Measurements from ENCODE around the gene TFDP1.
"Not testable (repeated sequence)": the region's sequence is repeated elsewhere in the genome, so short reads cannot be mapped to it uniquely, and the experiment has no call there.

Gene TFDP1

DNA sequence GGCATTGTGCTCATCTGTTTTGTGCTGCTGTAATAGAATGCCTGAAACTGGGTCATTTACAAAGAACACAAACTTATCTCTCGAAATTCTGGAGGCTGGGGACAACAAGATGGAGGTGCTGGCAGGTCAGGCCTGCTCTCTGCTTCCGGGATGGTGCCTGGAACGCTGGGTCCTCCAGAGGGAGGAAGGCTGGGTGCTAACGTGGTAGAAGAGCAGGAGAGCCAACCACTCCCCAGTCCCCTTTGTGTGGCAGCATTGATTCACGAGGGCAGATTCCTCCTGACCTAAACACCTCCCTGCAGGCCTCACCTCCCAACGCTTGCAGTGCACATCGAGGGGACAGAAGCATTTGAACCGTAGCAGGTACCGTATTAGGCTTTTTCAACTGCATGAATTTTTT is 34.1 kb upstream of the TFDP1 start:
- no peak for DNase-seq (ENCODE audit: low spot score)

DNA sequence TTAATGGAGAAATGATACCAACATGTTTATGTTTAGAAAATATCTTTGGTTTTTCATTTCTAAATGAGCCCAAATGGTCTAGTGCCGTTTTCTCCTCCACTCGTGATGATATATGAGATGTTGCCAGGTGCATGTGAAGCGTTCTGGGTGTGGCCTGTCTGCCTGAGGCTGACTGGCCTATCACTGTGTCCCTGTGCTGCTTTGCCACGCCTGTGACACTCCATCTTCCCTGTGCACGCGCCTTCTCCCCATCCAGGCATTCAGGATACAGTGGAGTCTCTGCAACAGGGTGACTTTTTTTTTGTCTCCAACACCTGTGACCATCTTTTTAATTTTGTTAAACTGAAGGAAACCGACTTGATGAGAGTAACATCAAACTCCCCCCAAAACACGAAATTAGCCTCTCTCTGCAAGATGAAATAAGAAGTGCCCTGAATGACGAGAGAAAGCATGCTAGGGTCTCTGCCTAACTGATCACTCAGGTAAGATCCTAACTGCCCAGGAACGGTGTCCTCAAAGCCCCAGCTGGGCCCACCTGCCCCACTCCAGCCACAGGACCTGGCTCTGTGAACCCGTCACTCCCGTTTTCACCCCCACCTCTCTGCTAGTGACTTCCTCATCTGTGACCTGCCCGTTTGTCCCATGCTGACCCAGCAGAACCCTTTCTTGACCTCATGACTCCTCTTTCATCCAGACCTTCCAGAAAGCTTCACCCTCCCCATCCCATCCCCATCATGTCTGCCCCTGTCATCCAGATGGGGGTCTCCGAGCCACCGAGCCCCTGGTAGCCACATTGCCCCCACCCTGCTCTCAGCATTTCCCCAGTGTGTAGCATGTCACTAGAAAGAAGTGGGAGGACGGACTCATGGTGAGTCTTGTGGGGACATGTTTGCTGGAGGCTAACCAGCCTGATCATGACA is 33.2 kb upstream of the TFDP1 start:
- DNase-seq (ENCODE audit: low spot score) = no peak

DNA sequence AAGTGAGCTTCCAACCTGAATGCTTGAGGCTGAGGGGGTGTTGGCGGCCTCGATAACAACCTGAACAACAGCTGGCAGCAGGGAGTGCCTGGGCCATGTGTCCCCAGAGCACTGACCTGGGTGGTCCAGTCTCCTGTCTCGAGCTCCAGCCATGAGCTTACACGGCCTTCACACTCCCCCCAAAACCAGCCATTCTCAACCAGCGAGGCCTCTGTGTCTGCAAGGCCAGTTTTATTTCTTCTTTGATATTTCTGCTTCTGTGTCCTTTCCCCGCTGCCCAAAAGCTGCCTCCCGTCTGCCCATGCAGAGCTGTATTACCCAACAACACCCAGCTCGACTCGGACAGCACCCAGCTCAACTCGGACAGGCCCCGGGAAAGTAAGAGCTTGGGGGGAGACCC is 32.5 kb upstream of the TFDP1 start:
- DNase-seq (ENCODE audit: low spot score) = no peak

DNA sequence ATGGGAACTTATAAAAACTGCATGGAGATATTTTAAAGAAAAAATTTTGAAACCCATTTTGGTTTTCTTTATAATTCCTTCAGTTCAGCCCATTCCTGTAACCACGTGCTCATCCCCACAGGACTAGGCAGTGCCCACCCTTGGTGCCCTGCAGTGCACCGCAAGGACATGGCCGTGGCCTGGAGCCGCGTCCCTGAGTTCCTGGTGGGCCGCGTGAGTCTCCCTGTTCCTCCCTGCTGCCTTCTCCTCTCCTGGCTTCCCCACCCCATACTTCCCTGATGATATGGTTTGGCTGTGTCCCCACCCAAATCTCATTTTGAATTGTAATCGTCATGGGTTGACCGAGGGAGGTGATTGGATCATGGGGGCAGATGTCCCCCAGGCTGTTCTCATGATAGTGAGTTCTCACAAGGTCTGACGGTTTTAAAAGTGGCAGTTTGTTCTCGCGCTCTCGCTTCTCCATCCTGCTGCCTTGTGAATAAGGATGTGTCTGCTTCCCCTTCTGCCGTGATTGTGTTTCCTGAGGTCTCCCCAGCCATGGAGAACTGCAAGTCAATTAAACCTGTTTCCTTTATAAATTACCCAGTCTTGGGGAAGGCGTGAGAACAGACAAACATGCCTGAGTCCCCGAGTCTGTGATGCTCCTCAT is 31.6 kb upstream of the TFDP1 start:
- DNase-seq (ENCODE audit: low spot score) = no peak

DNA sequence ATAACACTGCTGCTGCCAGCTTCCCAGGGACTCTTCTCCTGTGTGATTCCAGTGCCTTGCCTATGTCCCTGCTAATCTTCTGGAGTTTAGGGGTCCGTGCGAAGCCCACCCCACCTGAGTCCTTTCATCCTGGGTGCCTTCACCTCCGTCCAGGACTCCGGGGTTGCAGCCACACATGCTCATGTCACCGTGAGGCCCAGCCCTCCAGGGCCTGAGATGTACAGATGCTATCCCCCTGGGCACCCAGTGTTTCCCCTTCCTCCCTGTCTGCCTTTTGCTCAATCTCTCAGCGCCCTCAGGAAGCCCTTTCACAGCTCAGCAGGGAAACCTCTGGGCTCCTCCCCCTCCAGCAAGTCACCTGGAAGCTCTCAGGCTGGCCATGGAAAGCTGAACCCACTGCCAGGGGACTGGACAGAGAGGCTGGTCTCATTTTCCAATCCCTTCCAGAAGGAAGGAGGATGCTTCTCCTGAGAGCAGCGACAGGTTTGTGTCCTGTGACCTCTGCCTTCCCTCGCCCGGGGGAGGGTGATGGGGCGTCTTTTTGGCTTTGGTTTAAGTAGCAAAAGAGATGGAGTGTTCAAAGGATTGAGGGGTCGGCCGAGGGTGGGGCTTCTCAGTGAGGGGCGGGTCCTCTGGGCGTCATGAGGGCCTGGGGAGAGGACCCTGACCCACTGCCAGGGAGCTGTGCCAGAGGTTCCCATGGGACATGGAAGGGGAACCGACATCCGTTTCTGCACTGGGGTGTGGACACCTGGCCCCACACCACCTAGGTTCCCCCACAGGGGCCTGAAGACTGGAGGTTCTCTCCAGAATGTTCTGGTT is 30.8 kb upstream of the TFDP1 start:
- DNase-seq (ENCODE audit: low spot score) = peak; percentile 6

DNA sequence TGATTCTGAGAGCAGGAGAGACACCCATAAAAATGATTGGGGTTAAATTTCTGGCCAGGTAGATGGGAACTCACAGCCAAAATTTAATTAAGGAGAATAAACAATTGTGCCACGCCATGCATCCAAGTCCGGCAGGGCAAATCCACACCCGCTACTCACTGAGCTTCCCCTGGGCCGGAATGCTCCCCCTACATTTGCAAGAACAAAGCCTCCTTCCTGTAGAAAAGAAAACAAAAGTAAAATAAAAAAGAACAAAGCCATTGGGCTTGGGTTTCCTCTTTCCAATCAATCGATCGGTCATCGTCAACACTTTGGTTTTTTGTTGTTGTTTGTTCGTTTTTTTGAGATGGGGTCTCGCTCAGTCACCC is 30.2 kb upstream of the TFDP1 start:
- no peak for DNase-seq (ENCODE audit: low spot score)

DNA sequence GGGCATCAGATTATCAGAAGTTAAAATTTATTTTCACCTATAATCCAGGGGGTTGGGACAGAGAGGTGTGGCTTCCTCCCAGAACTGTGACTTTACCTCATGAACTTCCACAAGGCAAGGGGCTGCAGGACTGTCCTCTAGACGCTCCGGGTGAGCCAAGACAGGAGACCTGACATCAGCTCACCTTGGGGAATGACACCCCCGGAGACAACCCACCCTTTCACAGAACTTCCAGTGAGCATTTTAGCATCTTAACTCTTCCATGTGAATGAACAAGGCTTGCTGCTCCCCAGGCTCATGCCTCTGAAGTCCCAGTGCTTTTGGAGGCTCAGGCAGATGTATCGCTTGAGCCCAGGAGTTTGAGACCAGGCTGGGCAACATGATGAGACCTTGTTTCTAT is 29.4 kb upstream of the TFDP1 start:
- DNase-seq (ENCODE audit: low spot score) = no peak

DNA sequence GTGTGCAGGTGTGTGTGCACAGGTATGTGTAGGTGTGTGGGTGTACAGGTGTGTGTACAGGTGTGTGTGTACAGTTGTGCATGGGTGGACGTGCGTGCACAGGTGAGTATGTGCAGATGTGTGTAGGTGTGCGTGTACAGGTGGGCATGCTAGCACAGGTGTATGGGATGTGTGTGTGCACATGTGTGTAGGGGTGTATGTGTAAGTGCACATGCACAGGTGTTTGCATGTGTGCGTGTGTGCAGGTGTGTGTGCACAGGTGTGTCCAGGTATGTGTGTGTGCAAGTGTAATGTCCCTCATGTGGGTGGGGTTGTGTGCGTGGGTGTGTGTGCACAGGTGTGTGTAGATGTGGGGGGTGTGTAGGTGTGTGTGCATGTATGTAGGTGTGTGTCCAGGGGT is 27.5 kb upstream of the TFDP1 start:
- no peak for DNase-seq (ENCODE audit: low spot score)

DNA sequence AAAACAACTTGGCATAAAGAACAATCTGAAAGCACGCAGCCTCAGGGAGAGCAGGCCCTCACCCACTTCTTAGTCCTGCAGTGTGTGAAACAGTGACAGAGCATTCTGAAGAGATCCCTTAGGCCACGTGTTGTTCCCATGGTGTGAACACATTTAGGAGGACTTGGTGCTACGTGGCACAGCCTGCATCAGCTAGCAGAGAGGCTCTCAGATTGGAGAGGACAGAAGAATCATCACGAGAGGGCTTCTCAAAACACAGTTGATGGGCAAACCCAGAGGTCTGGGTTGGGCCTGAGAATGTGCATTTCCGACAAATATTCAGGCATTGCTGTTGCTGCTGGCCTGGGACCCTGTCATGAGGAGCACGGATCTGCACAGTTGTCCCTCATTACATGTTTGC is 26.1 kb upstream of the TFDP1 start:
- DNase-seq (ENCODE audit: low spot score) = no peak

DNA sequence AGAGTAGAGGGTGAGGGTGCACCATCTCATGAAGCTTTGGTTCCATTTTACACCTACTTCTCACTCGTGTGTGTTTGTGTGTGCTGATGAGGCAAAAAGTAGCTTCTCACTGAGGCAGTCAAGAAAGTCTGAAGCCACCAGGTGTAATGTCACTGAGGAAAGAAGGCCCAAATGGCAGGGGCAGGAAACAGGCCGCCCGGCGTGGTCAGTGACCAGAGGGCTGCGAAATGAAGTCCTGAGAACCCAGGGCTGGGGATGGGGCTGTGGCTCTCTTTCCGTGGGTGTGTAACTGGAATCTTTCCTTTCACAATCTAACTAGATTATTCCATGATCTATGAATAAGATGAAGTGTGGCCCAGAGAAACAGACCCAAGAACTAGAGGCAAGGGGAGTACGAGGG is 25.5 kb upstream of the TFDP1 start:
- no peak for DNase-seq (ENCODE audit: low spot score)

DNA sequence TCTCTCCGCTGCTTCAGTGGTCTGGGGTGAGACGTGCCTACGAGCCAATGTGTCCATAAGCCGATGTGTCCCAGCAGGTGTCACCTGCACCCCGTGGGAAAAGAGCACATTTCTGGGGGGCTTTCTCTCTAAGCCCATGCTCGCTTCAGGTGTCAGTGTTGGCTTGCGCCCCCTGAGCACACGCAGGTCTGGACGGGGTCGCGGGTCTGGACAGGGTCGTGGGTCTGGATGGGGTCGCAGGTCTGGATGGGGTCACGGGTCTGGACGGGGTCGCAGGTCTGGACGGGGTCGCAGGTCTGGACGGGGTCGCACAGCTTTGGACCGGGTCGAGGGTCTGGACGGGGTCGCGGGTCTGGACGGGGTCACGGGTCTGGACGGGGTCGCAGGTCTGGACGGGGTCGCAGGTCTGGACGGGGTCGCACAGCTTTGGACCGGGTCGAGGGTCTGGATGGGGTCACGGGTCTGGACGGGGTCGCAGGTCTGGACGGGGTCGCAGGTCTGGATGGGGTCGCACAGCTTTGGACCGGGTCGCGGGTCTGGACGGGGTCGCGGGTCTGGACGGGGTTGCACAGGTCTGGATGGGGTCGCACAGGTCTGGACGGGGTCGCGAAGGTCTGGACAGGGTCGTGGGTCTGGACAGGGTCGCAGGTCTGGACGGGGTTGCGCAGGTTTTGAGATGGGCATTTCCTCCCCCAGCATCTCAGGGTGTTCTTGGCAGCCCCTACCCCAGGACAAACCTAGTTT is 24.5 kb upstream of the TFDP1 start:
- no peak for DNase-seq (ENCODE audit: low spot score)

DNA sequence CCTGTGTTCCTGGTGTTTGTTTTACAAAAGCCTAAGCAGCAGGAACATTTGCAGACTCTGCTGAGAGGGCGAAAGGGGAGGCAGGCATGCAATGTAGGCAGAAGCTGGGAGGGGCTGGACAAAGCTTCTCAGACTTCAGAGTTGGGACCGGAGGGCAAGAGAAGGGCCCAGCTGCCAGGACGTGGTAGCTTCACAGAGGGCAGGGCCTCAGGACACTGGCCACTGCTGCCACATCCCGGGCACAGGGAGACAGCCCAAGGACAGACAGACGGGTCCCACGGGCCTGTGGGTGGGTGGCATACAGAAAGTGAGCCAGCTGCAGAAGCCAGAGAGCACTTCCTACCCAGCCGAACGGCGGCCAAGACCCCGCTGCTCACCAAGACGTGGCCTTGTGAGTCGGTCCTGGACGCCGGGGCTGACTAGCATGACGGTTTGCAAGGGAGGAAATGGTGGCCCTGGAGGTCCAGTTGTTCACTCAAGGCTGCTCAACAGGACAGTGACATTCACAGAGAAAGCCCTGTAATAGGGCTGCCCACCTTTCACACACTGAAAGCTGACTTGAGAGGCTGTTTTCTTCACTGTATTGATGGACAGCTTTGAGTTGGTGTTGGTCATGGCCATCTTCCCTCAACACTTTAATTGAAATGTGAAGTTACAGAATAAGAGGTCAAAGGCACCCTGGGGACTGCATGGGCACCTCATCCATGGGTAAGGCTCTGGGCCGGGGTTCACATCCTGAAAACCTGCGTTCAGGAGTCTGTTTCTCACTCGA is 23.7 kb upstream of the TFDP1 start:
- no peak for DNase-seq (ENCODE audit: low spot score)

DNA sequence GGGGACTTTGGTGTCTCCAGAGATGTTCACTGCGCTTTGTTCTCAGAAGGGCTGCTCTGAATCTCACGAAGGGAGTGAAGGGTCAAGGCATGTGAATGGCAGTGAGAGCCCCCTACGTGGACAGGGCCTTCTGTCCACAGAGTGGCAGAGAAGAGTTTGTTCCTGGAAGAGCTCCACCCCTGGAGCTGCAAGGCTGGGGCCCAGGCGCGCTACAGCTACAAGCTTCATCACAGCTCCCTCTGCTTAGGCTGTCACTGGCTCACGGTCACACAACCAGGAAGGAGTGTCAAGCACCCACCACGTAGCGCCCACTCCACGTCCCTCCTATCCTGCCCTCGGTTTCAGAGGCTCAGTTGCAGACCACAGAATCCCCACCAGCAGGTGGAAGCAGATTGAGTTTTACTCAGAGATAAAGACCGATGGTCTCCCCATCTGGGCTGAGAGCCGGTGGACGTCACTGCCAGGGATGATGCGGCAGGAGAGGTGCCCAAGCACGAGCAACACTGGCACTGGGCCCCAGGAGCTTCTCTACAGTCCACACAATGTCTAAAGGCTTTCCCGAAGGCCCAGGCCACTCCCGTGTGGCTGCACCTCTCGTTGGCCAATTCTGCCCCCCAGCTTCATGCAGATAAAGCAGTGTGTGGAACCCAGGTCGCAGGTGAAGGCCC is 23.0 kb upstream of the TFDP1 start:
- DNase-seq (ENCODE audit: low spot score) = no peak

DNA sequence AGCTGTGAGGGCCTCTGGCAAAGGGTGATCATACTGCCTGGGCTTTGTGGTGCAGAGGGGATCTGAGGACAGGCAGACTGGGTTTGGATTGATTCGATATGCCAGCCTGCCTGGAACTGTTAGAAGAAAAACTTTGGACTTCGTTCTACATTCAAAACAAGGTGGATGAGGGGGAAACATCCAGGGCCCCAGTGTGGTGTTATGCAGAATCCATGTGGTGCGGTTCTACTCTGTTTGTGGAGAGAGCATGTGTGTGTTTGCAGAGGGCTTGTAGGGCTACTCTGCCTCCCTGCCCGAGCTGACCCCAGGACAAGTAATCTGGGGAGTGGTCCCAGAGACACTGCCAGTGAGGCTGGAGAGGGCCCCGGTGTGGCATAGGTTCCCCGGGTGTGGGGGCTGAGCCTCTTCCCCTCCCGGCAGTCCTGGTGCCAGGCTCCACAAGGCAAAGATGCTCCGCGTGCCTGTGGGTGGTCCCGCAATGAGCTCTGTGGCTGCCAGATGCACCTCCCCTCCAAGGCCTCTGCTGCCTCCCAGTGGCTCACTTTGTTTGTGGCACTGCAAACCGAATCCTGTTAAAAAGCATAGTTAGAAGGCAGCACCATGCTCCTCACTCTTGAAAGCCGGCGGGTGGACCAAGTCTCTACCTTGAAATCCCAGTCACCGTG is 22.3 kb upstream of the TFDP1 start:
- peak; percentile 91 for DNase-seq (ENCODE audit: low spot score)

DNA sequence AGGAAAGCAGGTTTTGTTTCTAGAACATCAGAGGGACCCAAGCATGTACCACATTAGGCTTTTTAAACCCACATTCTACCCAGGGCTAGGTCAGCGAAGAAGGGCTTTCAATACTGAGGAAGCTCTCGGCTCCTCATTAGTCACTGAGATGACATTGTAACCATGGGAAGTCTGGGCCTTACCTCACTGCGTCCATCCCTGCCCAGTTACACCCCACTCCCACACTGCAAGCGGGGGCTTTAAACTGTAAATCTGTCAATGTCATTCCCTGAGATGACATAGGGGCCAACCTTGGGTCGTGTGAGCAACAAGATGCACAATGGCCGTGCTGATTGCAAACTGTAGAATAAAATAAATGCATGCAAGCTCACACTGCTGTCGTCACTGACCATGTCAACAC is 21.7 kb upstream of the TFDP1 start:
- DNase-seq (ENCODE audit: low spot score) = no peak

DNA sequence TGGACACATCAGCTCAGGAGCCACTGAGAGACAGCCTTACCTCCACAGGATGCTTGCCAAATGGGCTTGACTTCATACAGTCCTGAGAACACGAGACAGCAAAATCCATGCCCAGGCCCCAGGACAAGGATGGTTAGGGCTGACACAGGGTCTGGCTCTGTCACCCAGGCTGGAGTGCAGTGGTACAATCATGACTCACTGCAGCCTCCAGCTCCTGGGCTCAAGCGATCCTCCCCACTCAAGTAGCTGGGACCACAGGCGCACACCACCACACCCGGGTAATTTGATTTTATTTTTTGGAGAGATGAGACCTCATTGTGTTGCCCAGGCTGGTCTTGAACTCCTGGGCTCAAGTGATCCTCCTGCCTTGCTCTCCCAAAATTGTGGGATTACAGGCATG is 21.0 kb upstream of the TFDP1 start:
- DNase-seq (ENCODE audit: low spot score) = not testable (repeated sequence)

DNA sequence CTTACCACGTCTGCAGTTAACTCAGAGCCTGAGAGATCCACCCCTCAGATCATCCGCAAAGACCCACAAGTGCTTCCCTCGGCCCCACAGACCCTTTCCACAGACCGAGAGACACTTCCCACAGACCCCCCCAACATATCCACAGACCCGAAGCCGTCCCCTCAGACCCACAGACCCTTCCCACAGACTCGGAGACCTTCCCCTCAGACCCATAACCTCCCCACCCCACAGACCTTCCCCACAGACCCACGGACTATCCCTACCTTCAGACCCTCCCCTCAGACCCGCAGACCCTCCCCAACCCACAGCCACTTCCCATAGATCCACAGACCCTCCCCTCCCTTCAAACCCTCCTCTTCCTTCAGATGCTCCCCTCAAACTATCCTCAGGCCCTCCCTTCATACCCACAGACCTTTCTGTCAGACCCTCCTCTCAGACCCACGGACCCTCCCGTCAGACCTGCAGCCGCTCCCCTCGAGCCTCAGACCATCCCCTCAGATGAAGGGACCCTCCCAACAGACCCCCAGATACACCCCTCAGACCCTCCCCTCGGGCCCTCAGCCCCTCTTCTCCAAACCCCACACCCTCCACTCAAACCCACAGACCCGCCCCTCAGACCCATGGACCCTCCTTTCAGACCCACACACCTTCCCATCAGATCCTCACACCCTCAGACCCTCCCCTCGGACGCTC is 20.1 kb upstream of the TFDP1 start:
- DNase-seq (ENCODE audit: low spot score) = no peak

DNA sequence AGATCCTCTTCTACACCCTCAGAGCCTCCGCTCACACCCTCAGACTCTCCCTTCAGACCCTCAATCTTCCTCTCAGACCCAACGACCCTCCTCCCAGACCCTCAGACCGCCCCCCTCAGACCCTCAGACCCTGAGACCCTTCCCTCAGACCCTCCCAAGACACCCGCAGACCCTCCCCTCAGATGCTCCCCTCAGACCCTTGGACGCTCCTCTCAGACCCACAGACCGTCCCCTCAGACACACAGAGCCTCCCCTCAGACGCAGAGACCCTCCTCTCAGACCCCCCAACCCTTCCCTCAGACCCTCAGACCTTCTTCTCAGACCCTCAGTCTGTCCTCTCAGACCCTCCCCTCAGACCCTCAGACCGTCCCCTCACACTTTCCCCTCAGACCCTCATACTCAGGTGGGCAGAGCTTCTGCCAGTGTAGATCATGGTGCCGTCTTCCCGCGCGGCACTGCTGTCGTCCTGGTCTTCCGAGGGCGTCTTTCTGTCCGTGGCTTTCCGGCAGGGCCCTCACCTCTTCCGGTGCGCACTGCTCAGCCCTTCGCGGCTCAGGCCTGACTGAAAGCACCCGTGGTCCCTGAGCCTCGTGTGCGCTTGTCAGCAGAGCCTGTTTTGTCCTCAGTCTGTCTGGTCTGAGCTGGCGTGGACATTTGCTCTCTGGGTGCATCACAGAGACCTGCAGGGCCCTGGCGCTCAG is 18.9 kb upstream of the TFDP1 start:
- DNase-seq (ENCODE audit: low spot score) = no peak

DNA sequence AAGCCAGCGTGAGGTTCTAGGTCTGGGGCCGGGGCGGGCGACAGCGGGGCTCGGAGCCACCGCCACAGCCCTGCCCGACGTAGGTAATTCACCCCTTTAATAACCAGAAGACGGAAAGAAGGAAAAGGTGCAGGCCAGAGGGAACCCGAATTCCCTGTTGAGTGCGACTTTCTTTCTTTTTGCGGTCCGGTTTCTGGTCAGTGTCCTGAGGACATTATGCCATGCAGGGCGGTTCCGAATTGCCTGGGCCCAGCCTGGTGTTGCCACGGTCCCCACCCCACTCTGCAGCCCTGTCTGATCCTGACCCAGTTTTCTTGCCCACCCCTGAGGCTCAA is 18.4 kb upstream of the TFDP1 start:
- DNase-seq (ENCODE audit: low spot score) = no peak

Measured in AG20443 (cell line).